Ascending aorta (tissue), 2 donors: ENCODE results near the gene TGIF1. TPM values are rescaled to one million over a fixed set of nuclear protein-coding genes. Genes with fewer than 3 reads are reported as not detected.

Source experiments
- DNase-seq, 2 donors: peaks; one replicate each; pipeline ENCODE4 v3.0.0-alpha.2; 2019; ENCODE audit warnings: low spot score in 2 of 2
- H3K27ac ChIP-seq, 2 donors: fragments of 200-600 bp; sonication (generic); one replicate each; pipeline ENCODE4 v1.5.1; 2016 to 2017; ENCODE audit warnings: mild to moderate bottlenecking in 1 of 2
- H3K27me3 ChIP-seq: fragments of 200-600 bp; sonication (generic); one replicate; pipeline ENCODE4 v1.5.1; 2017
- H3K36me3 ChIP-seq, 2 donors: fragments of 200-600 bp; sonication (generic); one replicate each; pipeline ENCODE4 v1.5.1; 2016
- H3K4me1 ChIP-seq, 2 donors: fragments of 200-600 bp; sonication (generic); one replicate each; pipeline ENCODE4 v1.5.1; 2016 to 2017; ENCODE audit warnings: mild to moderate bottlenecking in 1 of 2
- H3K4me3 ChIP-seq, 2 donors: fragments of 200-600 bp; sonication (generic); one replicate each; pipeline ENCODE4 v1.5.1; 2016 to 2017; ENCODE audit warnings: mild to moderate bottlenecking in 1 of 2
- H3K9me3 ChIP-seq, 2 donors: fragments of 200-600 bp; sonication (generic); one replicate each; pipeline ENCODE4 v1.5.1; 2016
- CTCF ChIP-seq, 3 experiments: fragments of 200-600 bp in 2 of 3; fragments of 450-650 bp in 1 of 3; sonication (generic) in 2 of 3; IDR thresholded peaks; one replicate each; pipeline ENCODE4 v1.5.1; 2016 to 2019; ENCODE audit warnings: antibody characterized with exemption in 3 of 3, mild to moderate bottlenecking in 1 of 3, moderate library complexity in 1 of 3
- intact Hi-C: fragments of 100-400 bp; cut with DNase I; formaldehyde crosslinking; loops from one replicate; pipeline ENCODE4 v1.15.1; 2023
- total RNA-seq: library from RNA; depleted of rRNA; stranded (reverse); fragments of >200 nt; gene quantifications from one replicate; pipeline ENCODE4 v1.1.0, GENCODE V29; 2016

The TGIF1 gene
- total RNA-seq, 1 donor from 2014 or later: 39.7 TPM

GRCh38 chr18:3451183-3451988 is 1.4 kb downstream of the TGIF1 start:
- intact Hi-C loops: loop anchor here (1.0 to 10.0 kb wide), 7 partner anchors 169 to 1006 kb away; partner anchors contain the start of gene DLGAP1
- TF ChIP-seq CTCF (IDR thresholded peaks at IDR 0.05): no peak
- Histone ChIP-seq H3K4me1 (peaks cover 7 to 26% of the 10 kb centered on the region in 2 donors), H3K4me3 (peak overlapping the region; percentile 79 to 86), H3K36me3 (peaks cover under 1 to 3% of the 10 kb centered on the region in 2 donors), H3K27ac (peak overlapping the region; percentile 100), H3K27me3 (no peaks in the 10 kb centered on the region), H3K9me3 (no peaks in the 10 kb centered on the region)
- peak; percentile 78 to 98 for DNase-seq

GRCh38 chr18:3451989-3452749 is 2.2 kb downstream of the TGIF1 start:
- peaks cover 9 to 11% of the 10 kb centered on the region in 2 donors for H3K36me3 ChIP-seq
- H3K4me3 ChIP-seq: peak overlapping the region; percentile 79 to 86
- intact Hi-C loops: loop anchor here (1.0 to 10.0 kb wide), 8 partner anchors 170 to 1005 kb away; partner anchors contain the start of gene DLGAP1
- no peaks in the 10 kb centered on the region for H3K9me3 ChIP-seq
- peak in 1 of 2 donors; percentile 81 for DNase-seq
- no peak for TF ChIP-seq CTCF (IDR thresholded peaks at IDR 0.05)
- no peaks in the 10 kb centered on the region for H3K27me3 ChIP-seq
- peak overlapping the region; percentile 100 for H3K27ac ChIP-seq
- H3K4me1 ChIP-seq: peaks cover 0 to 20% of the 10 kb centered on the region in 2 donors

GRCh38 chr18:3452750-3453539 is 3.0 kb downstream of the TGIF1 start:
- no peak for DNase-seq
- no peaks in the 10 kb centered on the region for H3K27me3 ChIP-seq
- H3K36me3 ChIP-seq: peaks cover 16 to 19% of the 10 kb centered on the region in 2 donors
- H3K4me1 ChIP-seq: peaks cover 0 to 20% of the 10 kb centered on the region in 2 donors
- H3K9me3 ChIP-seq: no peaks in the 10 kb centered on the region
- H3K27ac ChIP-seq: peak overlapping the region; percentile 100
- peak overlapping the region; percentile 79 to 86 for H3K4me3 ChIP-seq
- intact Hi-C loops: loop anchor here (2.0 to 10.0 kb wide), 7 partner anchors 171 to 1004 kb away; partner anchors contain the start of gene DLGAP1
- TF ChIP-seq CTCF (IDR thresholded peaks at IDR 0.05): no peak

- peak overlapping the region; percentile 100 for H3K27ac ChIP-seq
- H3K27me3 ChIP-seq: no peaks in the 10 kb centered on the region
- H3K4me3 ChIP-seq: peak overlapping the region; percentile 79 to 86
- intact Hi-C loops: loop anchor here (1.0 to 10.0 kb wide), 8 partner anchors 141 to 1004 kb away; partner anchors contain the start of gene DLGAP1
- H3K9me3 ChIP-seq: no peaks in the 10 kb centered on the region
- H3K36me3 ChIP-seq: peaks cover 21 to 27% of the 10 kb centered on the region in 2 donors
- DNase-seq: peak; percentile 33 to 92
- peaks cover 0 to 23% of the 10 kb centered on the region in 2 donors for H3K4me1 ChIP-seq
- TF ChIP-seq CTCF (IDR thresholded peaks at IDR 0.05): no peak
These were observed 3.8 kb downstream of the TGIF1 start for GRCh38 chr18:3453540-3454364.
